Mesothelial cell of epicardium (in vitro differentiated cells): ENCODE results near the gene PTX4. TPM values are rescaled to one million over a fixed set of nuclear protein-coding genes. Genes with fewer than 3 reads are reported as not detected.
A peak's percentile ranks its signal among the peaks of the same experiment; 100 is the strongest.

Experiments
- DNase-seq, 2 experiments: peaks; one replicate each; pipeline ENCODE4 v3.0.0; 2021; ENCODE audit warnings: low spot score in 2 of 2; ENCODE audit not compliant: unreplicated experiment in 2 of 2
- H3K27ac Mint-ChIP-seq: 2 replicates; pipeline ENCODE4 v1.8.0; 2021; ENCODE audit warnings: mixed read lengths
- H3K27me3 Mint-ChIP-seq: 2 replicates; pipeline ENCODE4 v1.8.0; 2021; ENCODE audit warnings: low read depth, mixed read lengths
- H3K36me3 Mint-ChIP-seq: 2 replicates; pipeline ENCODE4 v1.8.0; 2021; ENCODE audit warnings: mixed read lengths
- H3K4me1 Mint-ChIP-seq: 2 replicates; pipeline ENCODE4 v1.8.0; 2021; ENCODE audit warnings: mixed read lengths
- H3K4me3 Mint-ChIP-seq: 2 replicates; pipeline ENCODE4 v1.8.0; 2021; ENCODE audit warnings: mild to moderate bottlenecking, moderate library complexity, mixed read lengths
- H3K9me3 Mint-ChIP-seq: 2 replicates; pipeline ENCODE4 v1.8.0; 2021; ENCODE audit warnings: mixed read lengths
- CTCF ChIP-seq: fragments of 200-600 bp; sonication (generic); IDR thresholded peaks from one replicate; pipeline ENCODE4 v1.5.0; 2021; ENCODE audit warnings: antibody characterized with exemption; ENCODE audit not compliant: unreplicated experiment
- total RNA-seq: library from RNA; stranded (reverse); gene quantifications from 3 replicates; pipeline ENCODE4 v1.2.1, GENCODE V29; 2021

The PTX4 gene
- total RNA-seq, 1 donor from 2014 or later = not detected

DNA sequence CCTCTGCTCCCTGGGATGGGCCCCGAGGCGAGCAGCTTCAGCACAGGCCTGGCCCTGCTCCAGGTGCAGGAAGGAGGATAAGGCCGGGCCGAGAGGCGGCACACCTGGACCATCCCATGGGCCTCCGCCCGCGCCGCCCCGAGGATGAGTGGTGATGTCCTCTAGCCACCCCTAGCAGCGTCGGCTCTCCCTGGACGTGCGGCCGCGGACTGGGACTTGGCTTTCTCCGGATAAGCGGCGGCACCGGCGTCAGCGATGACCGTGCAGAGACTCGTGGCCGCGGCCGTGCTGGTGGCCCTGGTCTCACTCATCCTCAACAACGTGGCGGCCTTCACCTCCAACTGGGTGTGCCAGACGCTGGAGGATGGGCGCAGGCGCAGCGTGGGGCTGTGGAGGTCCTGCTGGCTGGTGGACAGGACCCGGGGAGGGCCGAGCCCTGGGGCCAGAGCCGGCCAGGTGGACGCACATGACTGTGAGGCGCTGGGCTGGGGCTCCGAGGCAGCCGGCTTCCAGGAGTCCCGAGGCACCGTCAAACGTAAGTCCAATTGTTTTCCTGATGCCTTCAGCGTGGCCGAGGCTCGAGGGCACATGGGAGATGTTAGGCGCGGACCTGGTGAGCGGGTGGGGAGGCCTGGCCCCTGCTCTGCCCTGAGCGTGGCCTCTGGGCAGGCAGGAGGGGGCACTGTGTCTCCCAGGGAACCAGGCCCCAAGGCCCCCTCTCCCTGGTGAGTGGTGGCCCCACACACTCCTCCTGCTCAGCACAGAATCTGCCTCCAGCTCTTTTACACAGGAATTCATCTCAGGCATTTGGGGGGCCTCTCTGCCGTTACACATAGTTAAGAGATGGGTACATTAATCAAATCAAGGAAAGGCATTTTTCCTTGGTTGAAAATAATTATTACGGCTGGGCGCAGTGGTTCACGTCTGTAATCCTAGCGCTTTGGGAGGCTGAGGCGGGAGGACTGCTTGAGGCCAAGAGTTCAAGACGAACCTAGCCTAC lies 45.6 kb upstream of the PTX4 start:
- H3K4me3 Mint-ChIP-seq = peak overlapping the region; percentile 67
- peak overlapping the region; percentile 96 for H3K27ac Mint-ChIP-seq

DNA sequence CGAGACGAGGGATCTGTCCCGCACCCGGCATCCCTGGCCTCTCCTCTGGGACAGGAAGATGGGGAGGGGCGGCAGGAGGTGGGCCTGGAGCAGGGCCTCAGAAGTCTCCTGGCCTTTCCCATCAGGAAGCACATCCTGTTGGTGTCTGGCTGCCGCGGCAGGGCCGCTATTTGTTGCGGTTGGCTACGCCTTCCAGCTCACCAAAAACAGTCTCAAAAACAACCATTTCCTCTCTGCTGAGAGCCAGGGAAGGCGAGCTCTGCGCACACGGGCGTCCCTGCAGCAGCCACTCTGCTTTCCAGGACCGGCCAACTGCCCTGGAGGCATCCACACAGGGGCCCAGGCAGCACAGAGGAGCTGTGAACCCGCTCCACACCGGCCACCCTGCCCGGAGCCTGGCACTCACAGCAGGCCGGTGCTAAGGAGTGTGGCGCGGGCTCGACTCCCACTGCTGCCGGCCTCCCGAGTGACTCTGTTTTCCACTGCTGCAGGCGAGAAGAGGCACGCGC lies 44.8 kb upstream of the PTX4 start, which contains the start of gene TMEM204:
Gene TMEM204 (plus strand): TSS at position 224 of the 509 bp plus-strand sequence. CDS start 610 bp downstream, outside the sequence.
- Mint-ChIP-seq H3K27ac (peak within 1 kb of the TSS; percentile 96), H3K9me3 (no peaks in the 10 kb centered on the region), H3K27me3 (no peaks in the 10 kb centered on the region), H3K36me3 (no peaks in the 10 kb centered on the region), H3K4me1 (peaks cover 59% of the 10 kb centered on the region), H3K4me3 (peak within 1 kb of the TSS; percentile 67)
- DNase-seq = no peak
- no peak for TF ChIP-seq CTCF

More for the DNA sequence above, 45.6 kb upstream of the PTX4 start:
- H3K4me1 Mint-ChIP-seq = peaks cover 58% of the 10 kb centered on the region
- TF ChIP-seq CTCF = no peak
- no peaks in the 10 kb centered on the region for H3K27me3 Mint-ChIP-seq
- no peak for DNase-seq
- no peaks in the 10 kb centered on the region for H3K9me3 Mint-ChIP-seq
- H3K36me3 Mint-ChIP-seq = no peaks in the 10 kb centered on the region

- Mint-ChIP-seq H3K4me3 (peak overlapping the region; percentile 13), H3K9me3 (no peaks in the 10 kb centered on the region), H3K27me3 (no peaks in the 10 kb centered on the region), H3K36me3 (no peaks in the 10 kb centered on the region), H3K27ac (peak overlapping the region; percentile 95), H3K4me1 (peaks cover 66% of the 10 kb centered on the region)
- DNase-seq = no peak
- TF ChIP-seq CTCF = no peak
Observed at GRCh38 chr16:1532771-1533170, 44.0 kb upstream of the PTX4 start.

DNA sequence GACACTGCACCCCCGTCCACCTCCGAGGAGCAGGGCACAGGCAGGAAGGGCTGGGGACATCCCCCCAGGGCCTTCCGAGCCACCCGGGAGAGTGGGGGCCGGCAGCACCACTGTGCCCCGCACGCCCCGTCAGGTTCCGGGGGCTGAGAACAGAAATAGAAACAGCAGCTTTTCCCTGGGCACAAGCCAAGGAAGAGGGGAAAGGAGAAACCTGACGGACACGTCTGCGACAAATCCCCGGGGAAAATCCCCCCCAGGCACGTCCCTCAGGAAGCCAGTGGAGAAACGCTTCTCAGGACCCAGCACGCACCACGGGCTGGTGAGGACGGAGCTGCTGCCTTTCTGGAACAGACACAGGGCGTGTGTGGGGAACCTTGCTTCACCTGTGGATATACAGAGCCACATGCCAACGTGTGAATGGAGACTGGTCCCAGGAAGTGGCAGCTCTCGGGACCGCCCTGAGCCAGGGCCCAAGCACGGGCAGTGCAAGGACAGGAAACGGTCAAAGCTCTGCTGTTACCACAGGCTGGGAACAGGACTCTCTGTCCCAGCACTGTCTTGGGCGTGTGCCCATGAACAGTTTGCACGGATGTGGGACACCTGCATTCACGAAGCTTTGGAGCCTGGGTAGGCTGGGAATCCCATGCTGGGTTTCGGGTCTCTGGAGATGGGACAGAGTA lies 43.5 kb upstream of the PTX4 start:
- no peaks in the 10 kb centered on the region for H3K36me3 Mint-ChIP-seq
- H3K27me3 Mint-ChIP-seq = no peaks in the 10 kb centered on the region
- no peaks in the 10 kb centered on the region for H3K9me3 Mint-ChIP-seq
- H3K4me1 Mint-ChIP-seq = peaks cover 66% of the 10 kb centered on the region
- no peak for TF ChIP-seq CTCF
- peak overlapping the region; percentile 95 for H3K27ac Mint-ChIP-seq
- peak in 1 of 2 experiments; percentile 51 for DNase-seq
- peak overlapping the region; percentile 13 for H3K4me3 Mint-ChIP-seq

GRCh38 chr16:1531638-1531910 lies 42.8 kb upstream of the PTX4 start:
- no peaks in the 10 kb centered on the region for H3K36me3 Mint-ChIP-seq
- H3K4me1 Mint-ChIP-seq = peaks cover 63% of the 10 kb centered on the region
- H3K9me3 Mint-ChIP-seq = no peaks in the 10 kb centered on the region
- no peak for DNase-seq
- no peak overlapping the region for H3K4me3 Mint-ChIP-seq
- no peaks in the 10 kb centered on the region for H3K27me3 Mint-ChIP-seq
- H3K27ac Mint-ChIP-seq = peak overlapping the region; percentile 95
- no peak for TF ChIP-seq CTCF
